Glutamatergic neuron (in vitro differentiated cells): Measurements from ENCODE around the gene TSPAN4. TPM values are rescaled to one million over a fixed set of nuclear protein-coding genes. Genes with fewer than 3 reads are reported as not detected.

Source experiments
- DNase-seq: peaks from one replicate; pipeline ENCODE4 v3.0.0; 2022
- H3K27ac Mint-ChIP-seq: one replicate; pipeline ENCODE4 v1.8.0; 2020; ENCODE audit warnings: mild to moderate bottlenecking, mixed read lengths, inconsistent platforms; ENCODE audit not compliant: unreplicated experiment
- H3K27me3 Mint-ChIP-seq: one replicate; pipeline ENCODE4 v1.8.0; 2020; ENCODE audit warnings: mild to moderate bottlenecking, moderate library complexity, mixed read lengths, inconsistent platforms; ENCODE audit not compliant: unreplicated experiment
- H3K36me3 Mint-ChIP-seq: one replicate; pipeline ENCODE4 v1.8.0; 2020; ENCODE audit warnings: mild to moderate bottlenecking, mixed read lengths, inconsistent platforms; ENCODE audit not compliant: unreplicated experiment
- H3K4me1 Mint-ChIP-seq: one replicate; pipeline ENCODE4 v1.8.0; 2020; ENCODE audit warnings: mild to moderate bottlenecking, low read depth, mixed read lengths, inconsistent platforms; ENCODE audit not compliant: unreplicated experiment
- H3K4me3 Mint-ChIP-seq: one replicate; pipeline ENCODE4 v1.8.0; 2020; ENCODE audit warnings: mild to moderate bottlenecking, mixed read lengths, inconsistent platforms; ENCODE audit not compliant: unreplicated experiment
- H3K9me3 Mint-ChIP-seq: one replicate; pipeline ENCODE4 v1.8.0; 2020; ENCODE audit warnings: mild to moderate bottlenecking, moderate library complexity, mixed read lengths, inconsistent platforms; ENCODE audit not compliant: unreplicated experiment
- total RNA-seq: library from RNA; stranded (reverse); fragmentation: NEBNext Ultra II Directional; extraction: Animal tissue kit (Norgen Biotek cat#: 25700); gene quantifications from one replicate; pipeline ENCODE4 v1.2.1, GENCODE V29; 2021; ENCODE audit not compliant: unreplicated experiment
- TF ChIP-seq, protein P1 (sequence below): fragments of 200-600 bp; sonication (generic); IDR thresholded peaks from one replicate; pipeline ENCODE4 v1.5.0; 2021; ENCODE audit not compliant: partially characterized antibody, unreplicated experiment

Gene TSPAN4
- total RNA-seq, 1 donor from 2014 or later, result 82.5 TPM

DNA sequence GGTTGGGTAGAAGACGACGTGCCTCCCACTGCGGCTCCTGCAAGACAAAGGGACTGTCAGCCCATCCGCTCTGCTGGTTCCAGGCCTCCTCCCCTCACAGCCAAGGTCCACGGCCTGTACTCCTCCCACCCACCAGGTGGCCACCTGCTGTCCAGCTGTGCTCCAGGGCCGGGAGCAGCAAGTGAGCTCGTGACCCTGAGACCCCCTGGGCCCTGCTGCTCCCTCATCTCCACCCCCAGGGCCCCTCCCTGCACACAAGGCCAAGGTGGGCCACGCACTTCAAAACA, 27.4 kb downstream of the TSPAN4 start:
- Mint-ChIP-seq H3K36me3 (no peaks in the 10 kb centered on the region), H3K4me3 (no peak overlapping the region), H3K9me3 (peaks cover 2% of the 10 kb centered on the region), H3K27me3 (peaks cover 8% of the 10 kb centered on the region), H3K4me1 (no peaks in the 10 kb centered on the region), H3K27ac (peak overlapping the region; percentile 43)
- TF ChIP-seq, protein P1, sequence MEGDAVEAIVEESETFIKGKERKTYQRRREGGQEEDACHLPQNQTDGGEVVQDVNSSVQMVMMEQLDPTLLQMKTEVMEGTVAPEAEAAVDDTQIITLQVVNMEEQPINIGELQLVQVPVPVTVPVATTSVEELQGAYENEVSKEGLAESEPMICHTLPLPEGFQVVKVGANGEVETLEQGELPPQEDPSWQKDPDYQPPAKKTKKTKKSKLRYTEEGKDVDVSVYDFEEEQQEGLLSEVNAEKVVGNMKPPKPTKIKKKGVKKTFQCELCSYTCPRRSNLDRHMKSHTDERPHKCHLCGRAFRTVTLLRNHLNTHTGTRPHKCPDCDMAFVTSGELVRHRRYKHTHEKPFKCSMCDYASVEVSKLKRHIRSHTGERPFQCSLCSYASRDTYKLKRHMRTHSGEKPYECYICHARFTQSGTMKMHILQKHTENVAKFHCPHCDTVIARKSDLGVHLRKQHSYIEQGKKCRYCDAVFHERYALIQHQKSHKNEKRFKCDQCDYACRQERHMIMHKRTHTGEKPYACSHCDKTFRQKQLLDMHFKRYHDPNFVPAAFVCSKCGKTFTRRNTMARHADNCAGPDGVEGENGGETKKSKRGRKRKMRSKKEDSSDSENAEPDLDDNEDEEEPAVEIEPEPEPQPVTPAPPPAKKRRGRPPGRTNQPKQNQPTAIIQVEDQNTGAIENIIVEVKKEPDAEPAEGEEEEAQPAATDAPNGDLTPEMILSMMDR, result peak; percentile 25
- DNase-seq, result peak; percentile 71

DNA sequence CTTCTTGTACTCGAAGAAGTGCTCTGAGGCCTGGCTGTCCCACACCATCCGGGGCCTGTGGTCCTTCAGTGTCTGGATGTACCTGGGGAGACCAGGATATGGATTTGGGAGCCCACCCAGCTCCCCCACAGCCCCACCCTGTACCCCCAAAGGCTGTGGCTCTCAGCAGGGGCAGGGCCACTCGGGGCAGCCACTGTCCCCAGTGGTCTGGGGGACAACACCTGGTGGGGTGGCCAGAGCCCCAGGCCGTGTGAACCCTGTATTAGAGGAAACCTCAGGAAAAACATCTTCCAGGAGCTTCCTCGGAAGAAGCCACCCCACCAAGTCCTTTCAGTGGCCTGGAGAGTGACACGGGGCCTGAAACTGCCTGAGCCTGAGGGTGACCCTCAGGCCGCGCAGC, 27.8 kb downstream of the TSPAN4 start:
- no peaks in the 10 kb centered on the region for H3K4me1 Mint-ChIP-seq
- peak overlapping the region; percentile 43 for H3K27ac Mint-ChIP-seq
- peaks cover 8% of the 10 kb centered on the region for H3K27me3 Mint-ChIP-seq
- peaks cover 2% of the 10 kb centered on the region for H3K9me3 Mint-ChIP-seq
- TF ChIP-seq, protein P1, result peak; percentile 2
- no peaks in the 10 kb centered on the region for H3K36me3 Mint-ChIP-seq
- no peak for DNase-seq
- H3K4me3 Mint-ChIP-seq, result no peak overlapping the region

DNA sequence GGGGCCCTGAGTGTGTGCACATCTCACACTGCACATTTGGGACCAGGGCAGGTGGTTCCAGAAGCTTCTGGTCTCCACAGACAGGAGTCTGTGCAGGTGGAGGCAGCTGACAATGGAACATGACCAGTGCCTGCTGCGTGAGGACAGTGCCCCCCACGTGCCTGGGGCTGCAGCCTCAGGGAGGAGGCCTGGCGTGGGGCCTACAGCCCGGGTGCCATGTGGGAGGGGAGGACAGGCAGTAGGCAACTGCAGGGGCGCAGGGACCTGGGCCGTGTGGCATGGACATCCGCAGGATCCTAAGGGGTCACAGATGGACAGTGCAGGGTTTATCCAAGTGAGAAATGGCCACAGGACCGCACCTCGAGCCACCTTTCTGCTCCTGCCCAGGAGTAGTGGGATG, 28.8 kb downstream of the TSPAN4 start:
- no peaks in the 10 kb centered on the region for H3K36me3 Mint-ChIP-seq
- H3K27ac Mint-ChIP-seq, result no peak overlapping the region
- no peak for DNase-seq
- peaks cover 12% of the 10 kb centered on the region for H3K27me3 Mint-ChIP-seq
- no peak overlapping the region for H3K4me3 Mint-ChIP-seq
- TF ChIP-seq, protein P1, result no peak
- peaks cover 6% of the 10 kb centered on the region for H3K4me1 Mint-ChIP-seq
- peaks cover 2% of the 10 kb centered on the region for H3K9me3 Mint-ChIP-seq

DNA sequence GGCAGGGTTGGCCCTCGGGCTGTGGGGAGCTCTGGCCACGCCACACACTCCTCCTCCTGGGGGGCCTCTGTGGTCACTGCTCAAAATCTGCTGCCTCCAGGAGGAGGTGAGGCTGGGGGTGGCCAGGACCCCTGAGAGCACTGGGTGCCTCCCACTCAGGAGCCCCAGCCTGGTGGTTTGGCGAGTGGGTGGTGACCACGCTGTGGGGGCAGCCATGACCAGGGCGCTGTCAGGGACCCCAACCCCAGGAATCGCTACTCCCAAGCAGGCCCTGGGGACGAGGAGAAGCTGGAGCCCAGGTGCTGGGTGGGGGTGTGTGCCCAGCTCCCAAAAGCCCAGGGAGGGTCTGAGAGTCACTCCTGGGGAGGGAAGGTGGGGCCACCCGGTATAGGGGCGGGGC, 30.1 kb downstream of the TSPAN4 start:
- DNase-seq, result no peak
- peaks cover 6% of the 10 kb centered on the region for H3K4me1 Mint-ChIP-seq
- no peak overlapping the region for H3K4me3 Mint-ChIP-seq
- H3K27ac Mint-ChIP-seq, result no peak overlapping the region
- H3K36me3 Mint-ChIP-seq, result no peaks in the 10 kb centered on the region
- TF ChIP-seq, protein P1, result no peak
- H3K9me3 Mint-ChIP-seq, result peaks cover 2% of the 10 kb centered on the region
- H3K27me3 Mint-ChIP-seq, result peaks cover 12% of the 10 kb centered on the region

DNA sequence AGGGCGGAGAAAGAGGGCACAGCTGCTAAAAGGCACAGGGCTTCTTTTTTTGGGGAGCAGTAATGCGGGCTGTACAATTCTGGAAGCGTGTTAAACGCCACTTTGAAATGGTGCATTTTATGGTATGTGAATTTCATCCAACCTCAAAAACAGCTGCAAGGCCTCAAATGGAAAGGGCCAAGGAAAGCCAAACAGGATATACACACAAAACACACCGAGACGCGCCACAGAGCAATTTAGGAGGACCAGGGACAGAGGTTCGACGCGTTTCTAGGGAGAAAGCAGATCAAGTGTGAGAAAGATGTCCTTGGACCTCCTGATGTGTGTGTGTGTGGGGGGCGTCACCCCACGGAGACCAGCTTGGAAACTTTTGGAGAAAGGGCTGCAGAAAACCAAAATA, 31.1 kb downstream of the TSPAN4 start:
- Mint-ChIP-seq H3K36me3 (no peaks in the 10 kb centered on the region), H3K27me3 (peaks cover 11% of the 10 kb centered on the region), H3K9me3 (no peaks in the 10 kb centered on the region), H3K4me3 (no peak overlapping the region), H3K27ac (peak overlapping the region; percentile 72), H3K4me1 (peaks cover 6% of the 10 kb centered on the region)
- TF ChIP-seq, protein P1, result no peak
- no peak for DNase-seq
